ENCODE measurements around the gene PPIF. TPM values are rescaled to one million over a fixed set of nuclear protein-coding genes. Genes with fewer than 3 reads are reported as not detected.

Gene PPIF
- total RNA-seq (2021) (171 and 203 TPM in 2 replicates), Bru-seq, nascent RNA (percentile 97 among the genes with signal in this experiment), BruChase-seq, experiment 1, labeled RNA remaining after a 2-hour chase (percentile 97 among the genes with signal in this experiment), BruChase-seq, experiment 2, labeled RNA remaining after a 6-hour chase (percentile 99 among the genes with signal in this experiment)
- long read RNA-seq, transcript PPIF-201 (6 exons, 2,190 nt), result major isoform, 163 of 317 reads
- long read RNA-seq, partial matches to known transcripts, result 7 of 317 reads
- long read RNA-seq, other reads (novel, unspliced or antisense), result 144 of 317 reads

DNA sequence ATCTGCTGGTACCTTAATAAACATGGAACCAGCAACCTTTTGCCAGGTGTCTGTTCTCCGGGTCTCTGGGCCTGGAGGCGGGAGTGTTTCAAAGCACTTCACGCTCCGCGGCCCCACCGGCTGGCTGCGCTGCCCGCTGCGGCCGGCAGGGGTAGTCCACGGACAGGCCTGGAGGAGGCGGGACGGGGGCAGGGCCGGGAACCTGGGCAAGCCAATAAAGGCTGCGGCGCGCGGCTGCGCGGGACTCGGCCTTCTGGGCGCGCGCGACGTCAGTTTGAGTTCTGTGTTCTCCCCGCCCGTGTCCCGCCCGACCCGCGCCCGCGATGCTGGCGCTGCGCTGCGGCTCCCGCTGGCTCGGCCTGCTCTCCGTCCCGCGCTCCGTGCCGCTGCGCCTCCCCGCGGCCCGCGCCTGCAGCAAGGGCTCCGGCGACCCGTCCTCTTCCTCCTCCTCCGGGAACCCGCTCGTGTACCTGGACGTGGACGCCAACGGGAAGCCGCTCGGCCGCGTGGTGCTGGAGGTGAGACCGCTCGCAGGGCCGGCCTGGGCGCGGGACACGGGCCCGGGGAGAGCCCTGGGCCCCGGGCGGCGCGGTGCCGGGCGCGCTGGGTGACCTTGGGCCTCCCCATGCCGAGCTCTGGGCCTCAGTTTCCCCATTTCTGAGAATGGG, at the start of gene PPIF:
Gene PPIF (plus strand): TSS at position 244 of the 668 bp plus-strand sequence. CDS start 80 bp downstream, at position 324.
- ChIA-PET CTCF (no interaction called here), POLR2A (ENCODE audit: unreplicated experiment) (interaction anchor here (0.5 to 0.7 kb wide), 3 partner anchors 24 to 108 kb away, joined by 3 to 4 read pairs (median 3); no protein-coding TSS in a partner anchor)
- Histone ChIP-seq H3K4me1 (replicated peaks; ENCODE audit: insufficient read depth) (peaks cover 29% of the 10 kb centered on the region), H3K9me2 (ENCODE audit: insufficient read depth) (no peaks in the 10 kb centered on the region), H3K4me2 (peak within 1 kb of the TSS; percentile 88), H3K4me3 (peak within 1 kb of the TSS; percentile 87), H3K9me3 (ENCODE audit: insufficient read depth, low read depth) (no peaks in the 10 kb centered on the region), H4K20me1 (ENCODE audit: insufficient read depth) (peaks cover 41% of the 10 kb centered on the region), H3K27ac (peak within 1 kb of the TSS; percentile 87), H3F3A (ENCODE audit: insufficient read depth, low read depth) (peaks cover 17% of the 10 kb centered on the region; the same call in 1 of the 2 replicates), H3K79me2 (ENCODE audit: low read depth) (peaks cover 47% of the 10 kb centered on the region), H3K36me3 (ENCODE audit: low read depth) (peaks cover 37% of the 10 kb centered on the region), H2AFZ (peak within 1 kb of the TSS; percentile 84), H3K27me3 (ENCODE audit: insufficient read depth, low read depth) (no peaks in the 10 kb centered on the region)
- BruUV-seq (replicated peaks), result no TSS peak
- peak; percentile 76 to 97 for DNase-seq
- intact Hi-C loops (cut with micrococcal nuclease; ENCODE audit: unreplicated experiment), result loop anchor here (1.0 to 2.0 kb wide), 2 partner anchors 26 to 49 kb away; no protein-coding TSS in a partner anchor
- TF ChIP-seq EZH2 (IDR thresholded peaks at IDR 0.05; ENCODE audit: low read depth), result no peak
- TF ChIP-seq, protein P1, sequence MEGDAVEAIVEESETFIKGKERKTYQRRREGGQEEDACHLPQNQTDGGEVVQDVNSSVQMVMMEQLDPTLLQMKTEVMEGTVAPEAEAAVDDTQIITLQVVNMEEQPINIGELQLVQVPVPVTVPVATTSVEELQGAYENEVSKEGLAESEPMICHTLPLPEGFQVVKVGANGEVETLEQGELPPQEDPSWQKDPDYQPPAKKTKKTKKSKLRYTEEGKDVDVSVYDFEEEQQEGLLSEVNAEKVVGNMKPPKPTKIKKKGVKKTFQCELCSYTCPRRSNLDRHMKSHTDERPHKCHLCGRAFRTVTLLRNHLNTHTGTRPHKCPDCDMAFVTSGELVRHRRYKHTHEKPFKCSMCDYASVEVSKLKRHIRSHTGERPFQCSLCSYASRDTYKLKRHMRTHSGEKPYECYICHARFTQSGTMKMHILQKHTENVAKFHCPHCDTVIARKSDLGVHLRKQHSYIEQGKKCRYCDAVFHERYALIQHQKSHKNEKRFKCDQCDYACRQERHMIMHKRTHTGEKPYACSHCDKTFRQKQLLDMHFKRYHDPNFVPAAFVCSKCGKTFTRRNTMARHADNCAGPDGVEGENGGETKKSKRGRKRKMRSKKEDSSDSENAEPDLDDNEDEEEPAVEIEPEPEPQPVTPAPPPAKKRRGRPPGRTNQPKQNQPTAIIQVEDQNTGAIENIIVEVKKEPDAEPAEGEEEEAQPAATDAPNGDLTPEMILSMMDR (conservative IDR thresholded peaks at IDR 0.05), result peak; percentile 98

DNA sequence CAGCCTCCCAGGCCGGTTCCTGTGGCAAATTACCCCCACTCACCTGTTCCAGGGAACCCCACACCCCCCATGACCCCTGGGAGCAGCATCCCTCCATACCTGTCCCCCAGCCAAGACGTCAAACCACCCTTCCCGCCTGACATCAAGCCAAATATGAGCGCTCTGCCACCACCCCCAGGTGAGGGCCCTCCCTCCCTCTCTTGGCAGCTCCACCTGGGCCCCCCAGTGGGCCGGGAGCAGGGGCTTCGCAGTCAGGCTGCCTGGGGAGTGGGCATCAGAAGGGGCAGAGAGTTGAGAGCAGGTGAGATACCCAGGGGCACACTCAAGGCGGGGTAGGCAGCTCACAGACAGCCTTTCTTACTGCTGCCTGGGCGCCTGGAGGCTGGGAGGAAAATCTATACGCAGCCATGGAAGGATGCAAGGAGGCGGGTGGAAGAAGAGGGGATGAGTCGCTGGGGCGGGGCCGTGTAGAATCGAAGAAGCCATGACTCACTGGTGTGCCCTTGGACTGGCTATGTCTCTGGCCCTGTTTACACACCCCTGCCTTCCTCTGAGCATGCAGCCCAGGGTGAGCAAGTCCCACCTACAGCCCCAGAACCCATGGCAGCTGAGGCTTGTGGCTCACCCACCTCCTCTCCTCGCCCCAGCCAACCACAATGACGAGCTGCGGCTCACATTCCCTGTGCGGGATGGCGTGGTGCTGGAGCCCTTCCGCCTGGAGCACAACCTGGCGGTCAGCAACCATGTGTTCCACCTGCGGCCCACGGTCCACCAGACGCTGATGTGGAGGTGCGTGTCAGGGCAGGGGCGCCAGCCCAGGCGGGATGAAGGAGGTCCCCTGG, 48.6 kb upstream of the PPIF start:
- Histone ChIP-seq H3K4me3 (no peak overlapping the region), H3K27me3 (ENCODE audit: insufficient read depth, low read depth) (no peaks in the 10 kb centered on the region), H3K4me2 (peak overlapping the region; percentile 55), H3K79me2 (ENCODE audit: low read depth) (no peaks in the 10 kb centered on the region), H3F3A (ENCODE audit: insufficient read depth, low read depth) (peaks cover 47% of the 10 kb centered on the region), H3K36me3 (ENCODE audit: low read depth) (peaks cover 22% of the 10 kb centered on the region; the same call in 1 of the 2 replicates), H3K27ac (peak overlapping the region; percentile 85), H2AFZ (no peak overlapping the region), H3K9me3 (ENCODE audit: insufficient read depth, low read depth) (no peaks in the 10 kb centered on the region), H3K4me1 (replicated peaks; ENCODE audit: insufficient read depth) (peaks cover 52% of the 10 kb centered on the region), H3K9me2 (ENCODE audit: insufficient read depth) (no peaks in the 10 kb centered on the region), H4K20me1 (ENCODE audit: insufficient read depth) (no peaks in the 10 kb centered on the region)
- DNase-seq, result peak; percentile 85 to 92
- intact Hi-C loops (cut with micrococcal nuclease; ENCODE audit: unreplicated experiment), result loop anchor here (1.0 to 2.0 kb wide), 3 partner anchors 17 to 58 kb away; partner anchors contain the start of gene PPIF
- ChIA-PET POLR2A (ENCODE audit: unreplicated experiment) (interaction anchor here (0.6 to 0.7 kb wide), 2 partner anchors 23 to 366 kb away, joined by 4 read pairs; no protein-coding TSS in a partner anchor), CTCF (interaction anchor here (0.6 to 1.0 kb wide), 2 partner anchors 9 to 901 kb away, joined by 3 to 10 read pairs; no protein-coding TSS in a partner anchor)
- BruUV-seq (replicated peaks), result no TSS peak
- no peak for TF ChIP-seq EZH2 (IDR thresholded peaks at IDR 0.05; ENCODE audit: low read depth)
- TF ChIP-seq, protein P1 (conservative IDR thresholded peaks at IDR 0.05), result no peak
